Bronchus fibroblast of lung (primary cell): Measurements from ENCODE around the gene NECTIN3. TPM values are rescaled to one million over a fixed set of nuclear protein-coding genes. Genes with fewer than 3 reads are reported as not detected.

ENCODE experiments used
- total RNA-seq: library from RNA; depleted of rRNA; stranded (reverse); fragments of >200 nt; gene quantifications from 2 replicates; pipeline ENCODE4 v1.2.3, GENCODE V29; 2015

NECTIN3 gene
- total RNA-seq: 32.4 and 34.6 TPM in 2 replicates

GRCh38 chr3:111071257-111072030 is at the start of gene NECTIN3:
Gene NECTIN3 (plus strand): TSS chr3:111071816. CDS start chr3:111072018, 202 bp downstream.

